BLaER1 treated with 17β-estradiol and CSF1 and Interleukin-3, amounts not matched to agents 10 nM and 100 nM (cell line): ENCODE results near the gene MICOS13.
"Not testable (repeated sequence)": the region's sequence is repeated elsewhere in the genome, so short reads cannot be mapped to it uniquely, and the experiment has no call there.

Experiments
- H3K27ac ChIP-seq, 11 experiments: shearing (Covaris generic); formaldehyde crosslinking; 2 replicates each; pipeline ENCODE4 v1.8.1; 2022
- H3K27me3 ChIP-seq, 11 experiments: shearing (Covaris generic); formaldehyde crosslinking; 2 replicates each; pipeline ENCODE4 v1.8.1; 2022
- H3K36me3 ChIP-seq, 11 experiments: shearing (Covaris generic); formaldehyde crosslinking; 2 replicates each; pipeline ENCODE4 v1.8.1; 2022
- H3K4me1 ChIP-seq, 10 experiments: shearing (Covaris generic); formaldehyde crosslinking; 2 replicates each; pipeline ENCODE4 v1.8.1; 2022
- H3K4me2 ChIP-seq, 11 experiments: shearing (Covaris generic); formaldehyde crosslinking; 2 replicates each; pipeline ENCODE4 v1.8.1; 2022
- H3K4me3 ChIP-seq, 10 experiments: shearing (Covaris generic); formaldehyde crosslinking; 2 replicates each; pipeline ENCODE4 v1.8.1; 2022
- H3K9ac ChIP-seq, 11 experiments: shearing (Covaris generic); formaldehyde crosslinking; 2 replicates each; pipeline ENCODE4 v1.8.1; 2022
- H3K9me3 ChIP-seq, 11 experiments: shearing (Covaris generic); formaldehyde crosslinking; replicated peaks in 1 of 11; 2 replicates each; pipeline ENCODE4 v1.8.1; 2022
- H4K20me1 ChIP-seq, 11 experiments: shearing (Covaris generic); formaldehyde crosslinking; 2 replicates each; pipeline ENCODE4 v1.8.1; 2022
- Cebpa-rat ChIP-seq, 11 experiments: shearing (Covaris generic); IDR thresholded peaks; 2 replicates each; pipeline ENCODE4 v1.8.1; 2022

Gene MICOS13

DNA sequence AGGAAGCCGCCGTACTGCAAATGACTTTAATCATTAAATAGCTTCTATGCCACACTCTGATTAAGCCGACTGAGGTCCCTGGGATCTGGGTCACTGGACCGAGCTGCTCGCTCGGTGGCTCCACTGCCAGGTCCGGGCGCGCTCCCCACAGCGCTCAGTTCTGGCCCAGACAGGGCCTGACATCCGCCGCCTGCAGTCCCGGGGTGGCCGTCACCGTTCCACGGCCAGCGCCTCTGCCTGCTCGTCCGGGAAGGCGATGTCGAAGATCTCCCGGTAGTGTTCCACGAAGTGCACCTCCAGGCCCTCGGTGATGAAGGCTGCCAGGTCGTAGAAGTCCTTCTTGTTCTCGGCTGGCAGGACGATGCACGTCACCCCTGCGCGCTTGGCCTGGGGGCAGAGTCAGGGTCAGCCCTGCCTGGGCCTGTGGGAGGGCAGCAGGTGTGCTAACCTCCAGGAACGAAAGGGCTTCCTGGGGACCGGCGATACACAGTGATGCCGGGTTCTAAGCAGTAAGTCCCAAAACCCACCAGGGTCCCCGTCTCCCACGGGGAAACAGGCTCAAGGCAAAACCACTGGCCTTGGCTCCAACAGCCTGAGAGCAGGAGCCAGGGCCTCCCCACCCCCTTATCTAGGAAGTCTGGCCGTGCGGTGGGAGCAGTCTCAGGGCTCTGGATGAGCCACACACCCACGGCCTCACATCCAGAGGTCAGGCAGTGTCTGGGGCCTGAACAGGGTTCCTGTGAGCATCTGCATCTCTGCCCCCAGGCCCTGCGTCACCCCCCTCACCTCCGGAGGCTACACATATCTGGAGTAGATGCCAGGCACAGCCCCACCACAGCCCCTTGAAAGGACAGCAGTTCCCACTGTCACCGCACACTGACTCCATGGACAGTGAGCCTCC, 11.8 kb upstream of the MICOS13 start:
- H3K4me3 ChIP-seq, result peak overlapping the region; percentile 77 to 99 (median 96)
- H3K4me1 ChIP-seq, result peaks cover 17 to 31% (median 23%) of the 10 kb centered on the region in 10 experiments
- H4K20me1 ChIP-seq, result peaks cover 67 to 77% (median 68%) of the 10 kb centered on the region in 11 experiments
- H3K4me2 ChIP-seq, result peak overlapping the region; percentile 70 to 93 (median 85)
- H3K9ac ChIP-seq, result peak overlapping the region; percentile 87 to 99 (median 95)
- no peaks in the 10 kb centered on the region for H3K9me3 ChIP-seq
- peaks cover 54 to 66% (median 64%) of the 10 kb centered on the region in 11 experiments for H3K36me3 ChIP-seq
- H3K27ac ChIP-seq, result peak overlapping the region in 8 of 11 experiments; percentile 86 to 97 (median 95); a peak in 10 of 22 replicates
- H3K27me3 ChIP-seq, result no peaks in the 10 kb centered on the region
- TF ChIP-seq Cebpa-rat (IDR thresholded peaks at IDR 0.05), result no peak

DNA sequence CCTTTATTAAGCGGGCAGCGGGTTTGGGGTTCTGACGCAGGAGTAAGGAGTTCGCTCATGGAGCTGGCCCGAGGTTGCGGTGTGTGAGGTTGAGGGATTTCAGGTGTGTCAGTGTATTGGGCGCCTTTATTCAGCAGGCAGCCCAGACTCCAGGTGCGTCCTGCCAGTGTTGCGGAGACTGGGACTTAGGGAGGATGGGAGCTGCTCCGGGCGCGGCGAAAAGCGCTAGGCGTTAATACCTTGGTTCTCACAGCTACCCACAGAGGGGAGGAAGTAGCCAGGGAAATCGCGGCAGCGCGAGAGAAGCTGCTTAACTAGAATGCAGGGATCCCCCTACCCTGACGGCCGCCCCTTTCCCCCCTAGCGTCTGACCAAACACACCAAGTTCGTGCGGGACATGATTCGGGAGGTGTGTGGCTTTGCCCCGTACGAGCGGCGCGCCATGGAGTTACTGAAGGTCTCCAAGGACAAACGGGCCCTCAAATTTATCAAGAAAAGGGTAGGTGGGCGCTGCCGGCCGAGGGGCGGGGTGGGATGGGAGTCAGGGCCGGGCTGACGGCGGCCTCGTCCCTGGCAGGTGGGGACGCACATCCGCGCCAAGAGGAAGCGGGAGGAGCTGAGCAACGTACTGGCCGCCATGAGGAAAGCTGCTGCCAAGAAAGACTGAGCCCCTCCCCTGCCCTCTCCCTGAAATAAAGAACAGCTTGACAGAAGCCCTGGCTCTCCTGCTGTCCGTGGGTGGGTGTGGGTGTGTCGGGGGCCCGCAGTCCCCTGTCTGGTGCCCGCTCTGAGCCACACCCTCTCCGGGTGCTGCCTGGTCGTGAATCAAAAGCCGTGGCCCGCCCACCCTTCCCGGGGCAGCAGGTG, 10.9 kb upstream of the MICOS13 start:
- Histone ChIP-seq H3K4me1 (peaks cover 22 to 31% (median 26%) of the 10 kb centered on the region in 10 experiments), H3K36me3 (peaks cover 45 to 57% (median 56%) of the 10 kb centered on the region in 11 experiments), H3K27ac (peak overlapping the region; percentile 82 to 97 (median 95)), H3K4me3 (peak overlapping the region; percentile 77 to 99 (median 96)), H3K27me3 (no peaks in the 10 kb centered on the region), H3K9me3 (no peaks in the 10 kb centered on the region), H3K4me2 (peak overlapping the region; percentile 70 to 93 (median 85)), H4K20me1 (peaks cover 59 to 68% (median 60%) of the 10 kb centered on the region in 11 experiments), H3K9ac (peak overlapping the region; percentile 87 to 99 (median 95))
- TF ChIP-seq Cebpa-rat (IDR thresholded peaks at IDR 0.05), result no peak

DNA sequence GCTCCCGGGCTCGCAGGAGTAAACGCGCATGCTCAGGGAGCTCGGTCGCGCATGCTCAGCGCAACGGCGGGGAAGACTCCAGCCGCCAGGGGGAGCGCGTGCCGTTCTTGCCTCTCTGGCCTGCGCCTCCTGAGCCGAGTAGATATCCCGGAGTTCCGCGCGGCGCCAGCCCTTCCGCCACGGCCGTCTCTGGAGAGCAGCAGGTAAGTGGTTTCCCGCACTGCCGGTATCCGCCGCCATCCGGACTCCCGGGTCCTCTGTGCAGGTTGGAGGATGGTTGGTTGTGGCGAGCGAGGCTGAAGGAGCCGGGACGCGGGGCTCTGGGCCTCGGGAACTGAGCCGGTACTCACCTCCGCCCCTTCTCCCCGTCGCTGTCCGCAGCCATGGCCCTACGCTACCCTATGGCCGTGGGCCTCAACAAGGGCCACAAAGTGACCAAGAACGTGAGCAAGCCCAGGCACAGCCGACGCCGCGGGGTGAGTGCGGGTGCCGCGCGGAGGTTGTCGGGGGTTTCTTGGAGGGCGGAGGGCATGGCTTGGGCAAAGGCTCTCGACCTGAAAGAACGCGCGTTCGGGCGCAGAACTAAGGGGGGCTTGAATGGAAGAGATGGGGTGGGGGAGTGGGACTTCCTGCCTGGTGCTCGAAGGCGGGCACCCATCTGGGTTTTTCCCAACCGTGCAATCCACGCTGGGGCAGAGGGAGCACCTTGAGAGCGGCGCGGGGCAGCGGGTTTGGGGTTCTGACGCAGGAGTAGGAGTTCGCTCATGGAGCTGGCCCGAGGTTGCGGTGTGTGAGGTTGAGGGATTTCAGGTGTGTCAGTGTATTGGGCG, 10.0 kb upstream of the MICOS13 start, which contains the start of gene RPL36:
Gene RPL36 (plus strand): TSS at position 171 of the 830 bp plus-strand sequence. CDS start 213 bp downstream, at position 384.
- Histone ChIP-seq H3K36me3 (peaks cover 36 to 49% (median 47%) of the 10 kb centered on the region in 11 experiments), H3K9ac (peak within 1 kb of the TSS; percentile 87 to 99 (median 95)), H3K4me2 (peak within 1 kb of the TSS; percentile 70 to 93 (median 85)), H3K27me3 (no peaks in the 10 kb centered on the region), H3K4me1 (peaks cover 25 to 38% (median 32%) of the 10 kb centered on the region in 10 experiments), H3K9me3 (no peaks in the 10 kb centered on the region), H3K4me3 (peak within 1 kb of the TSS; percentile 77 to 99 (median 96)), H3K27ac (peak within 1 kb of the TSS; percentile 82 to 97 (median 95)), H4K20me1 (peaks cover 50 to 60% (median 51%) of the 10 kb centered on the region in 11 experiments)
- no peak for TF ChIP-seq Cebpa-rat (IDR thresholded peaks at IDR 0.05)

DNA sequence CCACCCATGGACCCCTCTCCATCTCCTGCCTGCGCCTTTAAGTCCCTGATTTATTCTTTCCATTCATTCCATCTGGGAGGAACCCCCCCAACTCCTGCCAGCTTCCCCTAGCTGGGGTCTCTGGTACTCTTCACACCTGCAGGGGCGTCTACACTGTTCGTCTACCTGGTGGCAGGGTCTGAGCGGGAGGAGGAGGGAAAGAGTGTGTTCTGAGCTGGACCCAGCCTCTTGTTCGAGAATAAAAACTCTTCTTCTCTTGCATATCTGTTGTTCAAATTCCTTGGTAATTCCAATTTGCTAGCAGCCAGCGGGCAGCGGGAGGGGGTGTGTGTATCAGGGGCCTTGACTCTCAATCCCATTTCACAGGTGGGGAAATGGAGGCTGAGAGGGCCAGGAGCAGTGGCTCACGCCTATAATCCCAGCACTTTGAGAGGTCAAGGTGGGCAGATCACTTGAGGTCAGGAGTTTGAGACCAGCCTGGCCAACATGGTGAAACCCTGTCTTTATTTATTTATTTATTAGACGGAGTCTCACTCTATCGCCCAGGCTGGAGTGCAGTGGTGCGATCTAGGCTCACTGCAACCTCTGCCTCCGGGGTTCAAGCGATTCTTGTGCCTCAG, 8.1 kb upstream of the MICOS13 start:
- not testable (repeated sequence) for H3K27me3 ChIP-seq, H3K9ac ChIP-seq, H3K27ac ChIP-seq, H3K4me2 ChIP-seq, H3K9me3 ChIP-seq, H3K4me3 ChIP-seq
- Histone ChIP-seq H3K4me1 (peaks cover 25 to 34% (median 31%) of the 10 kb centered on the region in 10 experiments), H4K20me1 (peaks cover 30 to 40% (median 31%) of the 10 kb centered on the region in 11 experiments), H3K36me3 (peaks cover 17 to 29% (median 27%) of the 10 kb centered on the region in 11 experiments)

DNA sequence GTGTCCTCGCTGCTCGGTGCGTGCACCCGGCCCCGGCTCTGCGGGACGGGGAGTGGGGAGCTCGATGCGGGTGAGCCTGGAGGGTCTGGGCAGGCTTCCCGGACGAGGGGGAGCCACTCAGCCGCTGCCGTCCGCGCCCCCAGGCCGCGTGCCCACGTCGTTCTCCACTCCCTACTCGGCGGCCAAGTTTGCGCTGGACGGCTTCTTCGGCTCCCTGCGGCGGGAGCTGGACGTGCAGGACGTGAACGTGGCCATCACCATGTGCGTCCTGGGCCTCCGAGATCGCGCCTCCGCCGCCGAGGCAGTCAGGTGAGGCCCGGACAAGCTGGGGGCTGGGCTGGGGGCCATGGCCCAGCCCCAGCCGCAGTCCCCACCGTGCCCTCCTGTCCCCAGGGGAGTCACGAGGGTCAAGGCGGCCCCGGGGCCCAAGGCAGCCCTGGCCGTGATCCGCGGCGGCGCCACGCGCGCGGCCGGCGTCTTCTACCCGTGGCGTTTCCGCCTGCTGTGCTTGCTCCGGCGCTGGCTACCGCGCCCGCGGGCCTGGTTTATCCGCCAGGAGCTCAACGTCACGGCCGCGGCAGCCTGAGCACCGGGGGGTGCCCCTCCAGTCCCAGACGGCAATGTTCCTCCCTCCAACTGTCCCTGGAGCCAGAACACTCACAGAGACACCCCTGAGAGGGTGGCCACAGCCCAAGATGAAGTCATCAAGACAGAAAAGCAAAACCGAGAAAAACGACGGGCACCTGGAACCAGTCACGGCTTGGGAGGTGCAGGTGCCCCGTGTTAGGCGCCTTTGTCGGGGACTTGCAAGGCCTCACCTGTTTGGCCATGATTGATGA, 7.3 kb upstream of the MICOS13 start:
- Histone ChIP-seq H3K4me3 (peak overlapping the region in 6 of 10 experiments; percentile 26 to 72 (median 64); a peak in 6 of 20 replicates), H4K20me1 (peaks cover 22 to 32% (median 23%) of the 10 kb centered on the region in 11 experiments), H3K9me3 (no peaks in the 10 kb centered on the region), H3K4me2 (peak overlapping the region in 10 of 11 experiments; percentile 22 to 91 (median 52); a peak in 14 of 22 replicates), H3K27me3 (no peaks in the 10 kb centered on the region), H3K36me3 (peaks cover 9 to 21% (median 20%) of the 10 kb centered on the region in 11 experiments), H3K9ac (peak overlapping the region in 2 of 11 experiments; percentile 33 to 80; a peak in 2 of 22 replicates), H3K27ac (peak overlapping the region in 5 of 11 experiments; percentile 9 to 52 (median 27); a peak in 6 of 22 replicates), H3K4me1 (peaks cover 17 to 27% (median 25%) of the 10 kb centered on the region in 10 experiments)
- TF ChIP-seq Cebpa-rat (IDR thresholded peaks at IDR 0.05), result no peak

DNA sequence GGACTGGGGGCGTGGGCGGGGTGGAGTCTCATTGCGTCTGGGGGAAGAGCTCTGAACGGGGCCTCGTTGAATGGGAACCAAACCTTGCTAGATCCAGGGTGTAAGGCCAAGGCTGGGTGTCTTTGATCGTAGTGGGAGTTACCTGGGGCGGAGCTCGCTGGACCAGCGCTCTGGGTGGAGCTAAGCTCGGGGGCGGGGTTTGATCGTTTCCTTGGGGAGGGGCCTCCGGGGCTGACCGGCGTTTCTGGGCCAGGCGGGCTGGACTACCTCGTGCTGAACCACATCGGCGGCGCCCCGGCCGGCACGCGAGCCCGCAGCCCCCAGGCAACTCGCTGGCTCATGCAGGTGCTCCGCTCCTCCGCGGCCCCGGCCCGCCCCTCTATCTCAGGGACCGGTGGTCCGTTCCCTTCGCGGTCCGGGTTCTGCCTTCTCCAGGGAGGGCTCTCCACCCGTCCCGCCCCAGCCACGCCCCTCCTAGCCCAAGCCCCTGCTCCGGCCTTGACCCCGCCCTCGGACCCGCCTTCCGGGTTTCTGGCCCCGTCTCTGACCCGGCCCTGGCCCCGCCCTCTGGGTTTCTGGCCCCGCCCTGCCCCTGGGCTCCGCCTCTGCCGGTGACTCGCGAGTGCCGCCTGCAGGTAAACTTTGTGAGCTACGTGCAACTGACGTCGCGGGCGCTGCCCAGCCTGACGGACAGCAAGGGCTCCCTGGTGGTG, 6.5 kb upstream of the MICOS13 start:
- peaks cover 15 to 31% (median 16%) of the 10 kb centered on the region in 11 experiments for H4K20me1 ChIP-seq
- peak overlapping the region; percentile 76 to 95 (median 89) for H3K4me2 ChIP-seq
- no peak for TF ChIP-seq Cebpa-rat (IDR thresholded peaks at IDR 0.05)
- peak overlapping the region; percentile 54 to 75 (median 67) for H3K4me3 ChIP-seq
- H3K9ac ChIP-seq, result peak overlapping the region; percentile 63 to 83 (median 80); a peak in 21 of 22 replicates
- H3K27me3 ChIP-seq, result no peaks in the 10 kb centered on the region
- peak overlapping the region; percentile 27 to 87 (median 77); a peak in 21 of 22 replicates for H3K27ac ChIP-seq
- H3K9me3 ChIP-seq, result no peaks in the 10 kb centered on the region
- peaks cover under 1 to 14% (median 12%) of the 10 kb centered on the region in 11 experiments; a peak in 21 of 22 replicates for H3K36me3 ChIP-seq
- H3K4me1 ChIP-seq, result peaks cover 14 to 22% (median 17%) of the 10 kb centered on the region in 10 experiments
